CD14-positive monocyte (primary cell): ENCODE measurements around the gene SLC24A4. TPM values are rescaled to one million over a fixed set of nuclear protein-coding genes. Genes with fewer than 3 reads are reported as not detected.

ENCODE experiments used
- DNase-seq, 3 donors: peaks; one replicate each; pipeline ENCODE4 v3.0.0-alpha.2; 2011 to 2022
- H2AFZ ChIP-seq: 2 replicates; pipeline ENCODE4 v1.6.0; 2012; ENCODE audit warnings: mild to moderate bottlenecking, low read depth, low read length, inconsistent platforms; ENCODE audit not compliant: insufficient read depth, poor library complexity, severe bottlenecking
- H3K27ac ChIP-seq, 2 donors: 1 replicate in 1 of 2; 2 replicates in 1 of 2; pipeline ENCODE4 v1.5.1; 2012 to 2013; ENCODE audit warnings: low read length in 2 of 2, control low read depth in 1 of 2, inconsistent platforms in 1 of 2, low read depth in 1 of 2, mild to moderate bottlenecking in 1 of 2
- H3K27me3 ChIP-seq, 2 donors: one replicate each; pipeline versions ENCODE4 v1.6.0 to v1.6.1; 2011 to 2013; ENCODE audit warnings: low read length in 2 of 2; ENCODE audit not compliant: control insufficient read depth in 2 of 2, insufficient read depth in 2 of 2
- H3K36me3 ChIP-seq, 2 donors: replicated peaks in 1 of 2; 1 replicate in 1 of 2; 2 replicates in 1 of 2; pipeline versions ENCODE4 v1.5.1 to v1.6.1; 2012 to 2013; ENCODE audit warnings: low read length in 2 of 2, control low read depth in 1 of 2, inconsistent platforms in 1 of 2, mild to moderate bottlenecking in 1 of 2; ENCODE audit not compliant: insufficient read depth in 2 of 2, control insufficient read depth in 1 of 2
- H3K4me1 ChIP-seq, 2 donors: 1 replicate in 1 of 2; 2 replicates in 1 of 2; pipeline versions ENCODE4 v1.5.1 to v1.6.1; 2012 to 2013; ENCODE audit warnings: low read length in 2 of 2, control low read depth in 1 of 2, inconsistent platforms in 1 of 2, mild to moderate bottlenecking in 1 of 2, moderate library complexity in 1 of 2; ENCODE audit not compliant: insufficient read depth in 2 of 2, control insufficient read depth in 1 of 2
- H3K4me2 ChIP-seq: replicated peaks from 2 replicates; pipeline ENCODE3; 2012; ENCODE audit warnings: low read length, moderate library complexity, mild to moderate bottlenecking; ENCODE audit not compliant: poor library complexity, severe bottlenecking; ENCODE audit errors: extremely low read depth
- H3K4me3 ChIP-seq, 3 experiments: fragments of 200-600 bp in 1 of 3; sonication (generic) in 1 of 3; replicated peaks in 1 of 3; 1 replicate in 2 of 3; 2 replicates in 1 of 3; pipeline ENCODE4 v1.5.1; 2011 to 2013; ENCODE audit warnings: low read length in 3 of 3, mild to moderate bottlenecking in 3 of 3, control low read depth in 2 of 3, low read depth in 2 of 3, inconsistent platforms in 1 of 3, moderate library complexity in 1 of 3
- H3K79me2 ChIP-seq: 2 replicates; pipeline ENCODE4 v1.6.0; 2012; ENCODE audit warnings: mild to moderate bottlenecking, control low read depth, inconsistent platforms, low read length, moderate library complexity; ENCODE audit not compliant: insufficient read depth
- H3K9ac ChIP-seq: 2 replicates; pipeline ENCODE4 v1.6.0; 2017; ENCODE audit warnings: low read length, mild to moderate bottlenecking; ENCODE audit not compliant: insufficient read depth, poor library complexity, severe bottlenecking
- H3K9me3 ChIP-seq, 2 donors: replicated peaks in 1 of 2; 1 replicate in 1 of 2; 2 replicates in 1 of 2; pipeline versions ENCODE4 v1.5.1 to v1.6.1; 2012 to 2013; ENCODE audit warnings: low read length in 2 of 2, control low read depth in 1 of 2; ENCODE audit not compliant: control insufficient read depth in 1 of 2, insufficient read depth in 1 of 2
- H4K20me1 ChIP-seq: 2 replicates; pipeline ENCODE4 v1.6.0; 2012; ENCODE audit warnings: mild to moderate bottlenecking, low read length, control low read depth, moderate library complexity; ENCODE audit not compliant: insufficient read depth
- H3K27ac Mint-ChIP-seq, 7 donors: one replicate each; pipeline ENCODE4 v1.8.0; 2020; ENCODE audit warnings: mild to moderate bottlenecking in 7 of 7, mixed read lengths in 7 of 7, moderate library complexity in 6 of 7, inconsistent platforms in 2 of 7
- H3K27me3 Mint-ChIP-seq, 3 donors: one replicate each; pipeline ENCODE4 v1.8.0; 2021 to 2022; ENCODE audit warnings: low read depth in 3 of 3, mild to moderate bottlenecking in 3 of 3, mixed read lengths in 3 of 3, moderate library complexity in 3 of 3, inconsistent platforms in 1 of 3
- H3K36me3 Mint-ChIP-seq, 2 donors: one replicate each; pipeline ENCODE4 v1.8.0; 2020; ENCODE audit warnings: mixed read lengths in 2 of 2, inconsistent platforms in 1 of 2, mild to moderate bottlenecking in 1 of 2
- H3K4me1 Mint-ChIP-seq: one replicate; pipeline ENCODE4 v1.8.0; 2020; ENCODE audit warnings: mild to moderate bottlenecking, mixed read lengths
- H3K4me3 Mint-ChIP-seq, 2 donors: one replicate each; pipeline ENCODE4 v1.8.0; 2020; ENCODE audit warnings: mild to moderate bottlenecking in 2 of 2, mixed read lengths in 2 of 2, moderate library complexity in 1 of 2
- H3K9me3 Mint-ChIP-seq, 7 donors: one replicate each; pipeline ENCODE4 v1.8.0; 2020 to 2022; ENCODE audit warnings: mixed read lengths in 7 of 7, mild to moderate bottlenecking in 6 of 7, moderate library complexity in 6 of 7, inconsistent platforms in 2 of 7
- WGBS: methylation state at CpG from one replicate; pipeline ENCODE4 v1.1.5; 2013; ENCODE audit warnings: missing lambda C conversion rate; ENCODE audit not compliant: insufficient coverage; 5-methylcytosine and 5-hydroxymethylcytosine counted together
- intact Hi-C, 2 donors: fragments of 100-400 bp; cut with micrococcal nuclease; formaldehyde crosslinking; loops; one replicate each; pipeline versions ENCODE4 v1.15.0 to v1.15.1; 2023
- polyA plus RNA-seq, 3 donors: library from polyadenylated mRNA; depleted of rRNA in 1 of 3; unstranded in 2 of 3; stranded (reverse) in 1 of 3; fragments of 300-500 nt in 2 of 3; fragments of >200 nt in 1 of 3; fragmentation: Illumina TruSeq in 2 of 3; gene quantifications; 1 replicate in 2 of 3; 2 replicates in 1 of 3; pipeline ENCODE4 v1.2.3, GENCODE V29; 2012 to 2021
- TF ChIP-seq, protein P1 (sequence below): fragments of 200-600 bp; IDR thresholded peaks from one replicate; pipeline ENCODE4 v1.8.0; 2022; ENCODE audit warnings: antibody characterized with exemption, mild to moderate bottlenecking

The SLC24A4 gene
- polyA plus RNA-seq, 3 donors = 20.0 to 41.9 (median 26.5) TPM

DNA sequence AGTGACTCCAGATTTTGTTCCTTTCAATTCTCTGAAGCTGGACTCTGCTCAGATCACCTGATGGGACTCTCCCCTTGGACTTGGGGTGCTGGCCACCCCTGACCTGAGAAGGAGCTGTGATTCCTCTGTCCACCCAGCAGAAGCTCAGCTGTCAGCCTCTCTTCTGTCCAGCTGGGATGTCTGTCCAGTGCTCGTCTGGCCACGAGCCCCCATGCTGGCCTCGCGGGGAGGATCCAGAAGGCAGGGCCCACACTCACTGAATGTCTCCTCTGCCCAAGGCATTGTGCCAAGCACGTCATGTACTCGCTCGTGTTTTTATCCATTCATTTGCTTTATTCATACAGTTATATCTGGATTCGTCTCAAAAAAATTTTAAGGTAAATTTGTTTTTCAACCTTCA lies 14.2 kb upstream of the SLC24A4 start:
- Mint-ChIP-seq H3K27ac (no peak overlapping the region), H3K4me1 (no peaks in the 10 kb centered on the region), H3K36me3 (no peaks in the 10 kb centered on the region), H3K27me3 (peaks cover 13 to 26% (median 24%) of the 10 kb centered on the region in 3 donors), H3K9me3 (peaks cover 2 to 9% (median 6%) of the 10 kb centered on the region in 7 donors), H3K4me3 (no peak overlapping the region)
- Histone ChIP-seq H3K4me2 (no peak overlapping the region), H4K20me1 (no peaks in the 10 kb centered on the region), H3K36me3 (no peaks in the 10 kb centered on the region), H3K27me3 (peaks cover 3 to 10% of the 10 kb centered on the region in 2 donors), H3K4me1 (no peaks in the 10 kb centered on the region), H3K4me3 (no peak overlapping the region), H2AFZ (no peak overlapping the region), H3K27ac (no peak overlapping the region), H3K9me3 (peaks cover 0 to 3% of the 10 kb centered on the region in 2 donors), H3K79me2 (no peaks in the 10 kb centered on the region), H3K9ac (no peak overlapping the region)
- no peak for DNase-seq
- intact Hi-C loops = no loop called here
- WGBS = 94% methylated on average over 4 of the region's 8 CpGs
- TF ChIP-seq, protein P1, sequence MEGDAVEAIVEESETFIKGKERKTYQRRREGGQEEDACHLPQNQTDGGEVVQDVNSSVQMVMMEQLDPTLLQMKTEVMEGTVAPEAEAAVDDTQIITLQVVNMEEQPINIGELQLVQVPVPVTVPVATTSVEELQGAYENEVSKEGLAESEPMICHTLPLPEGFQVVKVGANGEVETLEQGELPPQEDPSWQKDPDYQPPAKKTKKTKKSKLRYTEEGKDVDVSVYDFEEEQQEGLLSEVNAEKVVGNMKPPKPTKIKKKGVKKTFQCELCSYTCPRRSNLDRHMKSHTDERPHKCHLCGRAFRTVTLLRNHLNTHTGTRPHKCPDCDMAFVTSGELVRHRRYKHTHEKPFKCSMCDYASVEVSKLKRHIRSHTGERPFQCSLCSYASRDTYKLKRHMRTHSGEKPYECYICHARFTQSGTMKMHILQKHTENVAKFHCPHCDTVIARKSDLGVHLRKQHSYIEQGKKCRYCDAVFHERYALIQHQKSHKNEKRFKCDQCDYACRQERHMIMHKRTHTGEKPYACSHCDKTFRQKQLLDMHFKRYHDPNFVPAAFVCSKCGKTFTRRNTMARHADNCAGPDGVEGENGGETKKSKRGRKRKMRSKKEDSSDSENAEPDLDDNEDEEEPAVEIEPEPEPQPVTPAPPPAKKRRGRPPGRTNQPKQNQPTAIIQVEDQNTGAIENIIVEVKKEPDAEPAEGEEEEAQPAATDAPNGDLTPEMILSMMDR = no peak

DNA sequence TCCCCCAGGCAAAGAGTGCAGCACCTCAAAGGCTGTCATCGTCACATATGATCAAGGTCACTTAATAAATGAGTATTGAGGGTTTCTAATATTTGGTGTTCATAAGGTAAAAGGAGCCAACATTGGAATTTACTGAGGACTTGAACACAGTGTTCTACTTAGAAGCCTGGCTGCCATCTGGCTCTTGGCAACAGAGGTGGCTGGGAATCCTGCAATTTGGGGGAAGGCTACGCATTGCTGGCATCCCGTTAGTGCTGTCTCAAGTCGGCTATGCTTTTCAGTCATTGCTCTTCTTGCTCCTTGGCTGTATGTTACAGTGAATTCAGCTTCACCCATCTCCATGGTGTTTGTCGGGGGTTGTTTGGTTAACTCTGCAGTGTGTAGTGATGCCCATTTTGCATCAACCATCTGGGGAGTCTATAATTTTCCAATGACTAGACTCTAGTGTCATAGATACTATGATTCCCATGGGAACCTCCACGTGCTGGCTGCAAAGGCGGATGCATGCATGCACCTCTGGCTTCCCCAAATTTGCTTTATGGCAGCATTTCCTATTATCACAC lies 12.9 kb upstream of the SLC24A4 start:
- Histone ChIP-seq H3K36me3 (no peaks in the 10 kb centered on the region), H3K4me1 (no peaks in the 10 kb centered on the region)
- 100% methylated on average over 3 of the region's 7 CpGs for WGBS

More for the DNA sequence above, 12.9 kb upstream of the SLC24A4 start:
- TF ChIP-seq, protein P1 = no peak
- Histone ChIP-seq H3K4me2 (no peak overlapping the region), H2AFZ (no peak overlapping the region), H3K27ac (no peak overlapping the region), H4K20me1 (no peaks in the 10 kb centered on the region), H3K27me3 (peaks cover 3 to 10% of the 10 kb centered on the region in 2 donors), H3K79me2 (no peaks in the 10 kb centered on the region), H3K9ac (no peak overlapping the region), H3K4me3 (no peak overlapping the region), H3K9me3 (peaks cover 0 to 3% of the 10 kb centered on the region in 2 donors)
- H3K36me3 Mint-ChIP-seq = no peaks in the 10 kb centered on the region
- no peaks in the 10 kb centered on the region for H3K4me1 Mint-ChIP-seq
- H3K9me3 Mint-ChIP-seq = peaks cover 2 to 9% (median 6%) of the 10 kb centered on the region in 7 donors
- no peak overlapping the region for H3K4me3 Mint-ChIP-seq
- intact Hi-C loops = no loop called here
- peaks cover 15 to 23% (median 20%) of the 10 kb centered on the region in 3 donors for H3K27me3 Mint-ChIP-seq
- no peak for DNase-seq
- no peak overlapping the region for H3K27ac Mint-ChIP-seq
